ENCODE measurements around the gene FRS3.

DNA sequence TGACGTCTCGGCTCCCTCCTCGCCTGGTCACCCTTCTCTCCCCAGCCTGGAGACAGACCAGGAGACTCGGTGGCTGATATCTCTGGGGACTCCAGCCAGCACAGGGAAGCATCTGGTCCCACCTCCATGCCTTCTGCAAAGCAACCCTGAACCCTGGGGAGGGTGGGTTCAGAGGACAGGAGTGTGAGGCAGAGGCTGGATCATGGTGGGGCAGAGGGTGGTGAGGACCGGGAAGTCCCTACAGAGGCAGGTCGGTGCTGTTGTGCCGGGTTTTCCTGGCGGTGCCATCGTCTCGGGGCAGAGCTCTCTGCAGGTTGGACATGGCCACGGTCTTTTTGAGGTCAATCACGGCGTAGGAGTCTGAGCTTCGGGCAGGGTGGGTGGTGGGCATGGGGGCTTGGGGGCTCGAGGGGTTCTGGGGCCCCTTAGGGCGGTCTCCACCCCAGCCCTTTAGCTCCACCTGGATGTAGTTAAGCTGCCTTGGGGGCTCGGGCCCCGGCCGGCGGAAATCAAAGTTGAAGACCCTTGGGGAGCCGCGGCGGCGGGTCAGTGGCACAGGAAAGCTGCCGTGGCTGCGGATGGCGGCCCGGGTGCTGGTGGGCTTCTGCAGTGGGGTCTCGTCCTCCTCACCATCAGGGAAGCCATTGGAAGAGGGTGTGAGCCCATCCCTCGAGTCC lies 9.2 kb downstream of the FRS3 start:
- TF ChIP-seq, protein P1, sequence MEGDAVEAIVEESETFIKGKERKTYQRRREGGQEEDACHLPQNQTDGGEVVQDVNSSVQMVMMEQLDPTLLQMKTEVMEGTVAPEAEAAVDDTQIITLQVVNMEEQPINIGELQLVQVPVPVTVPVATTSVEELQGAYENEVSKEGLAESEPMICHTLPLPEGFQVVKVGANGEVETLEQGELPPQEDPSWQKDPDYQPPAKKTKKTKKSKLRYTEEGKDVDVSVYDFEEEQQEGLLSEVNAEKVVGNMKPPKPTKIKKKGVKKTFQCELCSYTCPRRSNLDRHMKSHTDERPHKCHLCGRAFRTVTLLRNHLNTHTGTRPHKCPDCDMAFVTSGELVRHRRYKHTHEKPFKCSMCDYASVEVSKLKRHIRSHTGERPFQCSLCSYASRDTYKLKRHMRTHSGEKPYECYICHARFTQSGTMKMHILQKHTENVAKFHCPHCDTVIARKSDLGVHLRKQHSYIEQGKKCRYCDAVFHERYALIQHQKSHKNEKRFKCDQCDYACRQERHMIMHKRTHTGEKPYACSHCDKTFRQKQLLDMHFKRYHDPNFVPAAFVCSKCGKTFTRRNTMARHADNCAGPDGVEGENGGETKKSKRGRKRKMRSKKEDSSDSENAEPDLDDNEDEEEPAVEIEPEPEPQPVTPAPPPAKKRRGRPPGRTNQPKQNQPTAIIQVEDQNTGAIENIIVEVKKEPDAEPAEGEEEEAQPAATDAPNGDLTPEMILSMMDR (IDR thresholded peaks at IDR 0.05) = no peak
- TF ChIP-seq POLR2A (IDR thresholded peaks at IDR 0.05) = no peak
